Uterus (tissue), 4 donors: Measurements from ENCODE around the gene C2. TPM values are rescaled to one million over a fixed set of nuclear protein-coding genes. Genes with fewer than 3 reads are reported as not detected.

Source experiments
- DNase-seq, 2 donors: peaks; one replicate each; pipeline ENCODE4 v3.0.0-alpha.2; 2019 to 2020
- H3K27ac ChIP-seq, 2 donors: fragments of 200-600 bp; sonication (generic); 1 replicate in 1 of 2; 2 replicates in 1 of 2; pipeline ENCODE4 v1.5.1; 2016 to 2018
- H3K27me3 ChIP-seq, 2 donors: fragments of 200-600 bp; sonication (generic); one replicate each; pipeline ENCODE4 v1.5.1; 2018 to 2019; ENCODE audit warnings: control low read depth in 1 of 2
- H3K36me3 ChIP-seq, 2 donors: fragments of 200-600 bp; sonication (generic); one replicate each; pipeline ENCODE4 v1.5.1; 2019; ENCODE audit warnings: control low read depth in 1 of 2
- H3K4me1 ChIP-seq, 2 donors: fragments of 200-600 bp; sonication (generic); one replicate each; pipeline ENCODE4 v1.5.1; 2018 to 2019; ENCODE audit warnings: control low read depth in 1 of 2
- H3K4me3 ChIP-seq, 2 donors: fragments of 200-600 bp; sonication (generic); 1 replicate in 1 of 2; 2 replicates in 1 of 2; pipeline ENCODE4 v1.5.1; 2018 to 2019; ENCODE audit warnings: mild to moderate bottlenecking in 1 of 2
- H3K9me3 ChIP-seq, 2 donors: fragments of 200-600 bp; sonication (generic); one replicate each; pipeline ENCODE4 v1.5.1; 2019; ENCODE audit warnings: control low read depth in 1 of 2
- CTCF ChIP-seq, 4 experiments: fragments of 200-600 bp in 2 of 4; fragments of 450-650 bp in 2 of 4; sonication (generic) in 2 of 4; IDR thresholded peaks; one replicate each; pipeline ENCODE4 v1.5.1; 2016 to 2019; ENCODE audit warnings: antibody characterized with exemption in 4 of 4, mild to moderate bottlenecking in 2 of 4, moderate library complexity in 1 of 4
- POLR2A ChIP-seq, 2 donors: fragments of 450-650 bp; IDR thresholded peaks; one replicate each; pipeline ENCODE4 v1.6.1; 2016; ENCODE audit warnings: antibody characterized with exemption in 2 of 2, mild to moderate bottlenecking in 1 of 2, moderate library complexity in 1 of 2
- intact Hi-C: fragments of 100-400 bp; cut with DNase I; formaldehyde crosslinking; loops from one replicate; pipeline ENCODE4 v1.15.1; 2023; ENCODE audit warnings: low total_unique reads
- total RNA-seq, 4 donors: library from RNA; depleted of rRNA in 3 of 4; stranded (reverse); fragments of >200 nt in 3 of 4; gene quantifications; one replicate each; pipeline versions ENCODE4 v1.1.0 to v1.2.4, GENCODE V29; 2014 to 2023
- donor health status: DM: yes; HTN: yes; CAD: no.

Gene C2
- total RNA-seq, 4 donors from 2014 or later, result 4.1 to 24.8 (median 4.6) TPM

- H3K27ac ChIP-seq, result no peak overlapping the region
- intact Hi-C loops, result no loop called here
- TF ChIP-seq POLR2A (IDR thresholded peaks at IDR 0.05) (no peak), CTCF (IDR thresholded peaks at IDR 0.05) (no peak)
- no peak for DNase-seq
- H3K36me3 ChIP-seq, result no peaks in the 10 kb centered on the region
- H3K4me3 ChIP-seq, result no peak overlapping the region
- no peaks in the 10 kb centered on the region for H3K9me3 ChIP-seq
- no peaks in the 10 kb centered on the region for H3K27me3 ChIP-seq
- H3K4me1 ChIP-seq, result no peaks in the 10 kb centered on the region
Measured at GRCh38 chr6:31949926-31950548, 22.5 kb downstream of the C2 start.

DNA sequence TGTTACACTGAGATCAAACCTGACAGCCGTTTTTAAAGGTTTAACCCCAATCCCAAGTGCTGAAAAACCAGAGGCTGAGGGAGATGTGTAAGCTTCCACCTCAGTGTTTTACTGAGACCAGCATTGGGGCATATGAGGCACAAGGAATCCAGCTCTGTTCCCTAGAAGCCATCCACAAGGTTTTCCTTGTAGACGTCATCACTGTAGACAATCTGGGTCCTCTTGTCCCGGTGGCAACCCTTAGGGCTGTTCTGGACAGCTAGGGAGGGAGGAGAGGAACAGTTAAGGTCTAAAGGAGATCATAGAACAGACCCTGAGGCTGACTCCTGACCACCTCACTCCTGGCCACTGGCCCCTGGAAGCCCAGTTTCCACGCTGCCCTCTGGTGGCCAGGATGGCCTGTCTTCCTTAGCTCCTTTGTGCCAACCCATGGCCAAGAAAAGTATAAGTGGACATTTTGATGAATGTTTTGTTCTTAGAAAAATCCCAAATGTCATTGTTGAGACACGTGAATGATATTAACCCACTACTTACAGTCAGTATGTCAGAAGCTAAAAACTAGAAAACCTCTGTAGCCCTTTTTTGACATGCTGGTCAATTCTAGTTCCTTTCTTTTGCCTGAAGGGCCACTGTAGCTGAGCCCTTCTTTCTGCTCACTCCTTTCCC lies 24.8 kb downstream of the C2 start:
- Histone ChIP-seq H3K27me3 (no peaks in the 10 kb centered on the region), H3K4me1 (peaks cover 0 to 2% of the 10 kb centered on the region in 2 donors), H3K9me3 (no peaks in the 10 kb centered on the region), H3K4me3 (no peak overlapping the region), H3K27ac (peak overlapping the region; percentile 48 to 53), H3K36me3 (no peaks in the 10 kb centered on the region)
- TF ChIP-seq CTCF (IDR thresholded peaks at IDR 0.05), result peak; percentile 63 to 68 (median 66)
- no peak for TF ChIP-seq POLR2A (IDR thresholded peaks at IDR 0.05)
- intact Hi-C loops, result no loop called here
- peak; percentile 56 to 62 for DNase-seq

DNA sequence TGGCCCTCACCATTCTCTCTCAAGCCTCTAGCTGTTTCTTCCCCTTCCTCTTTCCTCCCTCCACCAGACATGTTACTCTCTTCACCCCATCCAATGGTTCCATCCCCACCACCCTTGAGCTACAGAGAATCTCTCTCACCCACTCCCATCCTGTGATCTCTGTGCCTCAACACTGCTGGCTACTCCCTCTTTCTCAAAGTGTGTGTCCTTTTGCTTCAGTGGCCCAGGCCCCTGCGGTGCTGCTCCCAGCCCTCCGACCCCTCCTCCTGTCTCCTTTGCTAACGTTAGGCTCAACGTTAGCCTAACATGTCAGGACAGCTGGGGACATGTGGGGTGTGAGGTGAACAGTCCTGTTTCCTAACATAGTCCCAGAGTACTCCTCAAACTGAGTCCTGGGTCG lies 25.4 kb downstream of the C2 start:
- H3K4me1 ChIP-seq, result peaks cover 0 to 8% of the 10 kb centered on the region in 2 donors
- DNase-seq, result no peak
- TF ChIP-seq CTCF (IDR thresholded peaks at IDR 0.05), result no peak
- H3K36me3 ChIP-seq, result no peaks in the 10 kb centered on the region
- H3K4me3 ChIP-seq, result no peak overlapping the region
- H3K9me3 ChIP-seq, result no peaks in the 10 kb centered on the region
- intact Hi-C loops, result no loop called here
- H3K27me3 ChIP-seq, result no peaks in the 10 kb centered on the region
- peak overlapping the region; percentile 18 to 53 for H3K27ac ChIP-seq

DNA sequence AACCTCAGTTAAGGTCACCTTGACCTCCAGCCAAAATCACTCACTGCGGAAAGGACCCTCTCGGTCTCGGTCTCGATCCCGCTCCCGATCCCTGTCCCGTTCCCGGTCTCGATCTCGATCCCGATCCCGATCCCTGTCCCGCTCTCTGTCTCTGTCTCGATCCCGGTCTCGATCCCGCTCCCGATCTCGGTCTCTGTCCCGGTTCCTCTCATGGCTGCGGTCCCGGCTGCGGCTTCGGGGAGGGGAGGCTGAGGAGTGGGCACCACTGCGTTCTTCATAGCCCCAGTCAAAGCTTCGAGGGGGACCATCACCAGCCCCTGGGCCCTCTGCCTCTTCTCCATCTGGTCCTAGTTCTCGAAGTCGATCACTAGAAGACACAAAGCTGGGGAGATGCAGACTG lies 27.0 kb downstream of the C2 start:
- no peak for TF ChIP-seq POLR2A (IDR thresholded peaks at IDR 0.05)
- TF ChIP-seq CTCF (IDR thresholded peaks at IDR 0.05), result no peak
- Histone ChIP-seq H3K36me3 (no peaks in the 10 kb centered on the region), H3K27ac (no peak overlapping the region), H3K27me3 (no peaks in the 10 kb centered on the region), H3K4me1 (peaks cover 0 to 11% of the 10 kb centered on the region in 2 donors), H3K9me3 (no peaks in the 10 kb centered on the region), H3K4me3 (no peak overlapping the region)
- intact Hi-C loops, result no loop called here
- no peak for DNase-seq

DNA sequence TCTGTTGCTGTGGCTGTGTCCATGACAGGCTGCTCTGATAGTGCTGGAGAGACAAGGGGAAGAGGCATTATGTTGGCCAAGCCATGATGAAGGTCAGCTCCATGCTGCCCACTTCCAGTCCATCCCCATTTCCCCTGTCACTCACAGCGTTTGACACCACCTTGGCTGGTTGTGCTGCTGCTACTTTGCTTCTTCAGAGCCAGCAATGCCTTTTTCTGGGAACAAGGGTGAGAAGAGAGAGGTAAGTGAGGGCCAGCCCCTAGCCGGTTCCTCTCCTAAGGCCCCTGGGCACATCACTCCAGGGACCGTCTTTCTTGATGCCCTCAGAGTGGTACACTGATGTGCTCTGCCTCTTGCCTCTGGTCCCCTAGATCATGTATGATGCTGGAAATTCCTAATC lies 29.3 kb downstream of the C2 start:
- Histone ChIP-seq H3K9me3 (no peaks in the 10 kb centered on the region), H3K36me3 (no peaks in the 10 kb centered on the region), H3K27ac (no peak overlapping the region), H3K27me3 (no peaks in the 10 kb centered on the region), H3K4me1 (peaks cover 0 to 11% of the 10 kb centered on the region in 2 donors), H3K4me3 (no peak overlapping the region)
- TF ChIP-seq POLR2A (IDR thresholded peaks at IDR 0.05), result no peak
- TF ChIP-seq CTCF (IDR thresholded peaks at IDR 0.05), result no peak
- intact Hi-C loops, result no loop called here
- no peak for DNase-seq
